ENCODE results near the gene ARTN.

The ARTN gene, protein sequence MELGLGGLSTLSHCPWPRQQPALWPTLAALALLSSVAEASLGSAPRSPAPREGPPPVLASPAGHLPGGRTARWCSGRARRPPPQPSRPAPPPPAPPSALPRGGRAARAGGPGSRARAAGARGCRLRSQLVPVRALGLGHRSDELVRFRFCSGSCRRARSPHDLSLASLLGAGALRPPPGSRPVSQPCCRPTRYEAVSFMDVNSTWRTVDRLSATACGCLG

DNA sequence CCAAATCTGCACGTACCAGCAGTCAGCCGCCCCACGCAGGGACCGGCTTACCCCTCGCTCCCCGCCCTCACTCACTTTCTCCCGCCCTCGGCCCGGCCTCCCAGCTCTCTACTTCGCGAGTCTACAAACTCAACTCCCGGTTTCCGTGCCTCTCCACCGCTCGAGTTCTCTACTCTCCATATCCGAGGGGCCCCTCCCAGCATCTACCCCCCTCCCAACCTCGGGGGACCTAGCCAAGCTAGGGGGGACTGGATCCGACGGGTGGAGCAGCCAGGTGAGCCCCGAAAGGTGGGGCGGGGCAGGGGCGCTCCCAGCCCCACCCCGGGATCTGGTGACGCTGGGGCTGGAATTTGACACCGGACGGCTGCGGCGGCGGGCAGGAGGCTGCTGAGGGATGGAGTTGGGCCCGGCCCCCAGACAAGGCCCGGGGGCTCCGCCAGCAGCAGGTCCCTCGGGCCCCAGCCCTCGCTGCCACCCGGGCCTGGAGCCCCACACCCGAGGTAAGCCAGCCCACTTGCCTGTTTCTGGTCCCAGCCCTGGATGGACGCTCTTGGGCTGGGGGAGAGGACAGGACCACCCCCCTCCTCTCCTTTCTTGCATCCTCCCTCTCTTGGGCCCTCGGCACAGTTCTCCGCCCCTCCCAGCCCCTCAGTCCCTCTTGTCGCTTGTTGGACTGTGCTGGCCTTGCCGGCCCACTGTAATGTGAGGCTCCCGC is at the start of gene ARTN:
TSS of gene ARTN (plus strand) at position 416 of the 715 bp plus-strand sequence. CDS start 1,856 bp downstream, outside the sequence.
- Mint-ChIP-seq H3K36me3 (peaks cover 2% of the 10 kb centered on the region), H3K9me3 (ENCODE audit: low read depth) (no peaks in the 10 kb centered on the region), H3K27me3 (peaks cover 9% of the 10 kb centered on the region), H3K4me3 (peak within 1 kb of the TSS; percentile 52), H3K27ac (no peak within 1 kb of the TSS), H3K4me1 (ENCODE audit: low read depth) (peaks cover 25% of the 10 kb centered on the region)

DNA sequence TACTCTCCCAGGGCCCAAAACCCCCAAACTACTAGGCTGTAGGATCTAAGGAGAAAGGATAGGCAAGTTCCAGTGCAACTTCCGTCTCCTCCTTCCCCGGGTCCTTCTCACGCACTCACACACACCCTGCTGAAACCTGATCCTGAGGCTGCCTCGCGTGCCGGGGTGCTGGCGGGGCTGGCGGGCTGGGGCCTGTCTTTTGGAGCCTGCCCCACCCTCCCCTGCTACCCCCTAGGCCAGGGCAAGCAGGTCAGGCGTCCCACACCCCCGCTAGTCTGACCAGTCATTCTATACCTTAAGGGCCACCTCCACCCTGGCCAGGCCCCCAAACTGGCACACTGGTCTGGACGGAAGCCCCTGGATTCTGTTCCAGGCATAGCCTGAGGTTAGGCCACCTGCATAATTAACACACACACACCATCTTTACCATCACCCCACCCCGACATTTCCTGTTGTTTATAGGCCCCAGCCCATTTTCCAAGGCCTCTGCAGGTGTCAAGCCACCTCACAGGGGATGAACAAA is 48.3 kb upstream of the ARTN start:
- Mint-ChIP-seq H3K9me3 (ENCODE audit: low read depth) (no peaks in the 10 kb centered on the region), H3K27ac (no peak overlapping the region), H3K4me3 (no peak overlapping the region), H3K27me3 (no peaks in the 10 kb centered on the region), H3K4me1 (ENCODE audit: low read depth) (no peaks in the 10 kb centered on the region), H3K36me3 (peaks cover 3% of the 10 kb centered on the region)

DNA sequence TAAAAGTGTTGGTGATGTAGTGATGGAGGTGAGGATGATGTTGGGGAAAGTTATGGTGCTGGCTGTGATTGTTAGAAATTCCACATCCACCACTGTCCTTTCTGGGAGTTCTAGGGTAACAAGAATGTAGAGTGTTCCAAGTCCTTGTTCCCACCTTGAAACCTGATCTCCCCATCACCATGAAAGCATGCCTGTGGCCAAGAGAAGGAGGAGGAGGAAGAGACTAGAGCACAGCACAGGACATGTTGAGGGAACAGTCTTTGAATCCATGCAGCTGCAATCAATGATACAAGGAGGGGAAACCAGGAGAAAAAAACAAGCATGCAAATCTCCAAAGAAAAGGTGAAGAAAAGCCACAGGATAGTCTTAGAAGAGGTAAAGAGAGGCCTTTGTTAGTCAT is 45.9 kb upstream of the ARTN start:
- Mint-ChIP-seq H3K27me3 (no peaks in the 10 kb centered on the region), H3K4me1 (ENCODE audit: low read depth) (no peaks in the 10 kb centered on the region), H3K9me3 (ENCODE audit: low read depth) (no peaks in the 10 kb centered on the region), H3K4me3 (no peak overlapping the region), H3K27ac (no peak overlapping the region), H3K36me3 (peaks cover 3% of the 10 kb centered on the region)

DNA sequence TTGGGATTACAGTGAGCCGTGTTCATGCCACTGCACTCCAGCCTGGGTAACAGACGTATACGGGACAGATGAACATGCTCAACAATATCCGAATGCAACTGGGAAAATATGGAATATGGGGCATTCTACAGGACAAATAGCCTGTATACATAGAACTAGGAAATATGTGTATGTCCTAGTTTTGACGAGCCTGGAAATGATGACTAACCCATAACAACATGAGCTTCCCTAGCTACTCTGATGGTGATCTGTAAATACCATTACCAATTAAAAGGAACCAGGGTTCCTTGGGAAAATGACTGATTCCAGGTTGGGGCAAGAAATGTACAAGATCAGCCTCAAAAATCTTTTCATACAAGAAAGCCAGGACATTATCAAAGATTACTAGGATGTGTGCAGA is 42.8 kb upstream of the ARTN start:
- H3K27ac Mint-ChIP-seq: no peak overlapping the region
- H3K4me3 Mint-ChIP-seq: no peak overlapping the region
- no peaks in the 10 kb centered on the region for H3K4me1 Mint-ChIP-seq (ENCODE audit: low read depth)
- H3K27me3 Mint-ChIP-seq: no peaks in the 10 kb centered on the region
- no peaks in the 10 kb centered on the region for H3K9me3 Mint-ChIP-seq (ENCODE audit: low read depth)
- peaks cover 4% of the 10 kb centered on the region for H3K36me3 Mint-ChIP-seq

DNA sequence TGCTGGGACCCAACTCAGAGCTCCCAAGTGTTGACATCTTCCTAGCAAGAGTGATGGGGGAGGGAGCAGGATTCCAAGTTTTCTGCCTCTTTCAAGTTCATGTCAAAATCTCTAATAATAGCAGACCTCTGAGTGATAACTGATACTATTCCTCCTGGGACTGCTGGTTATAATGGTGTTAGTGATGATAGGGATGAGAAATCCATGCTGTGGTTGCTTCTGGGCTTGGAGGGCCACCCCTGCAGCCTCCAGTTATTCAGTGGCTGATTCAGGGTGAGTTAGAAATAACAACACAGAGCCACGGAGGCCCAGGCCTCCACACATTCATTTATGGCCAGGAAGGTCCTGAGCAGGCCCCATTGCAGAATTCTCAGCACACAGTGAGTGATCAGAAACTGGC is 40.6 kb upstream of the ARTN start:
- Mint-ChIP-seq H3K4me3 (no peak overlapping the region), H3K27me3 (no peaks in the 10 kb centered on the region)

DNA sequence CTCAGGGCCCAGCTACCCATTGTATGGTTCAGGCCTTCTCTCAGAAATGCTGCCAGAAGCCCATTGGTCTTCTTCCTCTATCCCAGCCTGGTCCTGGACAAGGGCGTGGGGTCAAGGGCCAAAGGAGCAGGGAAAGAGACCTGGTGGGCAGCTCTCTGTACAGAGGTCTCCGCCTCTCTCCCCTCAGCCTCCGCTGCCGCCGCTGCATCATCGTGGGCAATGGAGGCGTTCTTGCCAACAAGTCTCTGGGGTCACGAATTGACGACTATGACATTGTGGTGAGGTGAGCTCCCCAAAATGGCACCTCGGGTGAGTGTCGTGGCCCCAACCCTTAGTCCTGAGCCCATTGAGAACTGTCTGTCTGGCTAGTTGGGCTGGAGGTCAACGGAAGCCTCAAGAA is 34.6 kb upstream of the ARTN start:
- Mint-ChIP-seq H3K4me1 (ENCODE audit: low read depth) (no peaks in the 10 kb centered on the region), H3K36me3 (peaks cover 9% of the 10 kb centered on the region), H3K4me3 (no peak overlapping the region), H3K27me3 (no peaks in the 10 kb centered on the region), H3K27ac (no peak overlapping the region), H3K9me3 (ENCODE audit: low read depth) (no peaks in the 10 kb centered on the region)

More for the DNA sequence above, 40.6 kb upstream of the ARTN start:
- H3K4me1 Mint-ChIP-seq (ENCODE audit: low read depth): no peaks in the 10 kb centered on the region
- H3K27ac Mint-ChIP-seq: no peak overlapping the region
- H3K9me3 Mint-ChIP-seq (ENCODE audit: low read depth): no peaks in the 10 kb centered on the region
- H3K36me3 Mint-ChIP-seq: peaks cover 7% of the 10 kb centered on the region

DNA sequence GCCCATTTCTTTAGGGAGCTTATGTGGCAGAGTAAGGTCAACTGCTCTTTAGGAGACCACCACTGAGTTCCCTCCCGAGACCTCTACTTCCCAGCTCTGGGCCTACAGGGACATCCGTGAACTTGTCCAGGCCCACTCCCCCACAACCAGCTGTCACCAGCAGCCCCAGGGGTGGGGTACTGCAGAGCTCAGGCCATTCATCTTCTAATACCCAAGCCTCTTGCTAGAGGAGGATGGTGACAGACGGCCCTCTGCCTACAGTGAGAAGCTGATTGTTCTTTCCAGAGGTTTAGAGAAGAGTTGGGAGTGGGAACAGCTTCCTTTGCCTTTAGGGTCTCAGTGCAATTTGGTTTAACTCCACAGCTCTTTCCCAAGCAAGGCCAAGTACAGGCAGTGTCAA is 33.2 kb upstream of the ARTN start:
- no peak overlapping the region for H3K4me3 Mint-ChIP-seq
- peaks cover 5% of the 10 kb centered on the region for H3K36me3 Mint-ChIP-seq
- H3K9me3 Mint-ChIP-seq (ENCODE audit: low read depth): no peaks in the 10 kb centered on the region
- no peak overlapping the region for H3K27ac Mint-ChIP-seq
- no peaks in the 10 kb centered on the region for H3K27me3 Mint-ChIP-seq
- no peaks in the 10 kb centered on the region for H3K4me1 Mint-ChIP-seq (ENCODE audit: low read depth)

DNA sequence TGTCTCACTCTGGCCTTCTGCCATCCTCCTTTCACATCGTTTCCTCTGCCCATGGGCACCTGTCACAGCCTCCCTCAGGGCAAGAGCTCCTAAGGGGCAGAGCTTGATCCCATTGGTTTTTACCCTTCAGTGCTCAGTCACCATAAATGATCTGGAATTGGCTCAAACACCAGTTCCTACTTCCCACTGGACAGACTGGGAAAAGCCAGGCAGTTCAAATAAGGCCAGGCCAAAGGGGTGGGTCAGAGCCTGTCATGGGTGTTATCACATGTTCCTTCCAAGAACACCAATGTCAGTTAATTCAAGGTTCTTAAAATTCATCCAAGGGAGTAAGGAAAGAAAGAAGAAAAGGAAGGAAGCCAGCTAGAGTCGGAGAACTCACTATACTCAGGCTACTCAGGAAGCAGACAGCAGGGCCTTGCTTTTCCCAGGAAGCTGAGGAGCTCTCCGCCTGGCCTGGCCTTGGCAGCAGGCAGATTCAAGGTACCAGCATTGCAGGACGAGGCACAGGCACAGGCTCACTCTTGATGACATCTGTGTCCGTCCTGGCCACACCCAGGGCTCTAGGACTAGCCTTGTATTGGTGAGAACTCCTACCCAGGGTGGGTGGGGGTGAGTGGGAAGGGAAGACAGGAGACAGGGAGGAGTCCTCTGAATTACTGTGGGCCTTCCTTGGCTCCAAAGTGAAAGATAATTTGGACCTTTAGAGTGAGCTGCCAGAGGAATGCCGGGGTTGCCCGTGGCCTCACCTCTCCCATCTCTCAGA is 32.2 kb upstream of the ARTN start:
- no peaks in the 10 kb centered on the region for H3K9me3 Mint-ChIP-seq (ENCODE audit: low read depth)
- no peak overlapping the region for H3K4me3 Mint-ChIP-seq
- no peaks in the 10 kb centered on the region for H3K27me3 Mint-ChIP-seq
- no peak overlapping the region for H3K27ac Mint-ChIP-seq
- peaks cover 2% of the 10 kb centered on the region for H3K36me3 Mint-ChIP-seq
- H3K4me1 Mint-ChIP-seq (ENCODE audit: low read depth): no peaks in the 10 kb centered on the region

DNA sequence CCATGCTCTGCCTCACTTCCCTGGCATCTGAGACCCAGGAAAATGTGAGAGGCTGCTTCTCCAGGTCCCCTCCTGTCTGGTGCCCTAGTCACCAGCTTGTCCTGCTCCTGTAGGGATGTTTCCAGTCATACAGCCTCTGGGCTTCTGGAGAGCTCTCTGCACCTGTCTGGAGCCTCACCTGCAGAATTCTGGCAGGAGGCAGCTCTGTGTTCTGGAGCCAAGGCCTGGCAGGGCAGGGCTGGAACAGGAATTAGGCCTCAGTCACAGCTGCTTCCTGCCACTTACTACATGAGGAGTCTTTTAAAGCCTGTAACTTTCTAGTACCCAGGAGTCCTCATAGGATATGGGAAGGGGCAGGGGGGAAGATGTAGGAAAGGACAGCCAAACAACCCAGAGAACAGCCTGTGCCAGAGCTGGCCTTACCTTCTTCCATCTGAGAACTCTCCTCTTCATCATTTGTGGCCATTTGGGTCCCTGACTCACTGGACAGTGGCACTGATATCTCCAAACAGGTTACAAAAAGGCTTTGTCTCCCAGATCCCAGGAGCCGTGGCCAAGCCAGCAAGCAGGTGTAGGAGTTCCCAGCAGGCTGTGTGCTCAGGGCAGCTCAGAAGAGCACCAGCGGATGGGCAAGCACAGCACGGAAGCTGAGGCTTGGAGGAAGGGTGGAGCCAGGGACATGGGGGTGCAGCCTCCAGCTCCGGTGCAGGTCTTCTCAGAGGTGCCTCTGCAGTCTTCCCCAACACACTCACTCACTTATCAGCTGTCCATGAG is 31.4 kb upstream of the ARTN start:
- Mint-ChIP-seq H3K9me3 (ENCODE audit: low read depth) (no peaks in the 10 kb centered on the region), H3K27ac (no peak overlapping the region), H3K27me3 (no peaks in the 10 kb centered on the region), H3K4me1 (ENCODE audit: low read depth) (no peaks in the 10 kb centered on the region), H3K36me3 (peaks cover 2% of the 10 kb centered on the region), H3K4me3 (no peak overlapping the region)

DNA sequence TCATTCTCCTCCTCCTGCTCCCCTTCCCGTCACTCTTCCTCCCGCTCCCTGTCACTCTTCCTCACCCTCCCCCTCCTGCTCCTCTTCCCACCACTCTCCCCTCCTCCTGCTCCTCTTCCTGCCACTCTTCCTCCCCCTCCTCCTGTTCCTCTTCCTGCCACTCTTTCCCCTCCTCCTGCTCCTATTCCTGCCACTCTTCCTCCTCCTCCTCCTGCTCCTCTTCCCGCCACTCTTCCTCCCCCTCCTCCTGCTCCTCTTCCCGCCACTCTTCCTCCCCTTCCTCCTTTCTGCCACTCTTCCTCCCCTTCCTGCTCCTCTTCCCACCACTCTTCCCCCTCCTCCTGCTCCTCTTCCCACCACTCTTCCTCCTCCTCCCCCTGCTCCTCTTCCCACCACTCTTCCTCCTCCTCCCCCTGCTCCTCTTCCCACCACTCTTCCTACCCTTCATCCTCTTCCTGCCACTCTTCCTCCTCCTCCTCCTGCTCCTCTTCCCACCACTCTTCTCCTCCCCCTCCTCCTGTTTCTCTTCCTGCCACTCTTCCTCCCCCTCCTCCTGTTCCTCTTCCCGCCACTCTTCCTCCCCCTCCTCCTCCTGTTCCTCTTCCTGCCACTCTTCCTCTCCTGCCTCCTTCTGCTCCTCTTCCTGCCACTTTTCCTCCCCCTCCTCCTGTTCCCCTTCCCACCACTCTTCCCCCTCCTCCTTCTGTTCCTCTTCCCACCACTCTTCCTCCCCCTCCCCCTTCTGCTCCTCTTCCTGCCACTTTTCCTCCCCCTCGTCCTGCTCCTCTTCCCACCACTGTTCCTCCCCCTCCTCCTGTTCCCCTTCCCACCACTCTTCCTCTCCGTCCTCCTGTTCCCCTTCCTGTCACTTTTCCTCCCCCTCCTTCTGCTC is 28.7 kb upstream of the ARTN start:
- H3K36me3 Mint-ChIP-seq: no peaks in the 10 kb centered on the region
- no peak overlapping the region for H3K4me3 Mint-ChIP-seq
- no peaks in the 10 kb centered on the region for H3K9me3 Mint-ChIP-seq (ENCODE audit: low read depth)
- H3K27ac Mint-ChIP-seq: no peak overlapping the region
- no peaks in the 10 kb centered on the region for H3K4me1 Mint-ChIP-seq (ENCODE audit: low read depth)
- H3K27me3 Mint-ChIP-seq: no peaks in the 10 kb centered on the region

DNA sequence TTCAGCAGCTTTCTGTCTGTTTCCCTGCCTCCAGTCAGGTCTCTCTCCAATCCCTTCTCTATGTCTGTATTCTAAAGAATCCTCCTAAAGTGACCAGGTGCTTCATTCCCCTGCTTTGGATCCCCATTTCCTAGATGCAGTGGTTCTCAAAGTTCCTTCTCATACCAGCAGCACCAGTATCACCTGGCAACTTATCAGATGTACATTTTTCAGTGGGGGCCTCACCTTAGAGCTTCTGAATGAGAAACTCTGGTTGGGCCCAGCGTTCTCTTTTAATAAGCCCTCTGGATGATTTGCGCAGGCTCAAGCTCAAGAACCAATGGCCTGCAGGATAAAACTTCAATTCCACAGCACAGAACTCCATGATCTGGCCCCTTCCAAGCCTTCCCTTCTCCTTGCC is 25.4 kb upstream of the ARTN start:
- no peaks in the 10 kb centered on the region for H3K36me3 Mint-ChIP-seq
- H3K4me1 Mint-ChIP-seq (ENCODE audit: low read depth): no peaks in the 10 kb centered on the region
- H3K27me3 Mint-ChIP-seq: no peaks in the 10 kb centered on the region
- H3K9me3 Mint-ChIP-seq (ENCODE audit: low read depth): no peaks in the 10 kb centered on the region
- H3K4me3 Mint-ChIP-seq: no peak overlapping the region
- no peak overlapping the region for H3K27ac Mint-ChIP-seq

DNA sequence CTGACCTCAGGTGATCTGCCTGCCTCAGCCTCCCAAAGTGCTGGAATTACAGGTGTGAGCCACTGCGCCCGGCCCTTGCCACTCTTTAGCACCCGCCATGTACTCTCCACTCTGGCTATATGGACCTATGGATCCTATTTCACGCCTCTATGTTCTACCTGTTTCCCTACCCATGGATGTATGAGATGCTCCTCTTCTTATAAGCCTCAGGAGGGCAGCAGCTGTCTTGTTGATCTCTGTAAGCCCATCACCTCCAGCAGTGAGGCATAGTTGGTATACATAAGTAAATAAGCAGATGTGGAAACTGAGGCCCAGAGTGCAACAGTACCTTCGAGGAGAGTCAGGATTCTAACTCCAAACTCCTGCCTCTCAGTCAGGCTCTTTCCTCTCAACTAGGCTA is 24.7 kb upstream of the ARTN start:
- no peaks in the 10 kb centered on the region for H3K36me3 Mint-ChIP-seq
- H3K9me3 Mint-ChIP-seq (ENCODE audit: low read depth): no peaks in the 10 kb centered on the region
- no peak overlapping the region for H3K27ac Mint-ChIP-seq
- H3K4me1 Mint-ChIP-seq (ENCODE audit: low read depth): no peaks in the 10 kb centered on the region
- no peaks in the 10 kb centered on the region for H3K27me3 Mint-ChIP-seq
- H3K4me3 Mint-ChIP-seq: no peak overlapping the region

DNA sequence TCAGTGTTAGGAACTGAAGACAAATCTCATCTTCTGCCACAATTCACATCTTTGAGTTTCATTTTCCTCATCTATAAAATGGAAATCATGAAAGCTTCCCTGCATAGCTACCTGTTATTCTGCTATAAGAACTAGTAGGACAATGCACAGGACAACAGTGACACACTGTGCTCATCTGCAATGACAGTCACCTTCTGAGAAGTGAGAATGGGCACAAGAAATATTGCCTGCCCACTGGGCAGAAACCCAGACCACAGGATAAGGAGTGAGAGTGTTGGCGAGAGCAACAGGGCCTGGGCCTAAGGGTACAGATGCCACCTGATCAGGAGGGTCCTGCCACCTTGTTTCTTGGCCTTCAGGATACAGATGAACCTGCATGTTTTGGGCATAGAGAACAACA is 23.3 kb upstream of the ARTN start:
- no peak overlapping the region for H3K4me3 Mint-ChIP-seq
- H3K4me1 Mint-ChIP-seq (ENCODE audit: low read depth): no peaks in the 10 kb centered on the region
- H3K27me3 Mint-ChIP-seq: no peaks in the 10 kb centered on the region
- no peak overlapping the region for H3K27ac Mint-ChIP-seq
- no peaks in the 10 kb centered on the region for H3K9me3 Mint-ChIP-seq (ENCODE audit: low read depth)
- H3K36me3 Mint-ChIP-seq: no peaks in the 10 kb centered on the region

DNA sequence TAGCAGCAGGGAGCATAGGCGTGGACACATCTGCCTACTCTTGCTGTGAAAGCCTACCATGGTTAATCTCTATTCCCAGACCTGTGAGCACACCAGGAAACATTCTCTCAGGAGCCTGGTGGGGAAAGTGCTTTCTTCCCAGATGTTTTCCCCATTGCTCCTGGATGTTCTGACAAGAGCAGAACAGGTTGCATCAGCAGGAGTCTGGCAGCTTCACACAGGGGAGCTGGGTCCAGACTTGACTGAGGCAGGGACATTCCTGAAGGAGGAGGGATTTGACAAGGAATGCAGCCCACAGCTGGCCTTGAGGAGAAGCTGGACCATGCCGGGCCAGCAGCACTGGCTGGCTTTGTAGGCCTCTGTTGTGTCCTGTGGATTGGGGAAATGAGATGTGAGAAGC is 21.0 kb upstream of the ARTN start:
- Mint-ChIP-seq H3K4me1 (ENCODE audit: low read depth) (no peaks in the 10 kb centered on the region), H3K9me3 (ENCODE audit: low read depth) (no peaks in the 10 kb centered on the region), H3K4me3 (no peak overlapping the region), H3K27ac (no peak overlapping the region), H3K27me3 (no peaks in the 10 kb centered on the region), H3K36me3 (no peaks in the 10 kb centered on the region)

Data from activated naive CD8-positive, alpha-beta T cell (primary cell).